HG03039 (cell line): ENCODE measurements around the gene PKP4.

ENCODE experiments used
- ATAC-seq: cut with Tn5 transposase; IDR thresholded peaks from one replicate; pipeline ENCODE4 v1.9.1; 2021; ENCODE audit warnings: mild to moderate bottlenecking, moderate library complexity; ENCODE audit not compliant: unreplicated experiment

The PKP4 gene

GRCh38 chr2:158728422-158728821 lies 271.7 kb downstream of the PKP4 start:
- ATAC-seq, result no peak

GRCh38 chr2:158729451-158729850 lies 272.7 kb downstream of the PKP4 start:
- ATAC-seq, result no peak

GRCh38 chr2:158729873-158730620 lies 273.3 kb downstream of the PKP4 start:
- no peak for ATAC-seq

GRCh38 chr2:158730621-158731140 lies 273.9 kb downstream of the PKP4 start:
- no peak for ATAC-seq

- ATAC-seq, result no peak
Observed at GRCh38 chr2:158731386-158731785, 274.6 kb downstream of the PKP4 start.
